Uterus (tissue), 2 donors: ENCODE results near the gene NUP88.

Experiments used
- POLR2A ChIP-seq, 2 donors: fragments of 450-650 bp; IDR thresholded peaks; one replicate each; pipeline ENCODE4 v1.6.1; 2016; ENCODE audit warnings: antibody characterized with exemption in 2 of 2, mild to moderate bottlenecking in 1 of 2, moderate library complexity in 1 of 2
- TF ChIP-seq, protein P1 (sequence below), 4 experiments: fragments of 200-600 bp in 2 of 4; fragments of 450-650 bp in 2 of 4; sonication (generic) in 2 of 4; IDR thresholded peaks; one replicate each; pipeline ENCODE4 v1.5.1; 2016 to 2019; ENCODE audit warnings: antibody characterized with exemption in 4 of 4, mild to moderate bottlenecking in 2 of 4, moderate library complexity in 1 of 4

- TF ChIP-seq, protein P1, sequence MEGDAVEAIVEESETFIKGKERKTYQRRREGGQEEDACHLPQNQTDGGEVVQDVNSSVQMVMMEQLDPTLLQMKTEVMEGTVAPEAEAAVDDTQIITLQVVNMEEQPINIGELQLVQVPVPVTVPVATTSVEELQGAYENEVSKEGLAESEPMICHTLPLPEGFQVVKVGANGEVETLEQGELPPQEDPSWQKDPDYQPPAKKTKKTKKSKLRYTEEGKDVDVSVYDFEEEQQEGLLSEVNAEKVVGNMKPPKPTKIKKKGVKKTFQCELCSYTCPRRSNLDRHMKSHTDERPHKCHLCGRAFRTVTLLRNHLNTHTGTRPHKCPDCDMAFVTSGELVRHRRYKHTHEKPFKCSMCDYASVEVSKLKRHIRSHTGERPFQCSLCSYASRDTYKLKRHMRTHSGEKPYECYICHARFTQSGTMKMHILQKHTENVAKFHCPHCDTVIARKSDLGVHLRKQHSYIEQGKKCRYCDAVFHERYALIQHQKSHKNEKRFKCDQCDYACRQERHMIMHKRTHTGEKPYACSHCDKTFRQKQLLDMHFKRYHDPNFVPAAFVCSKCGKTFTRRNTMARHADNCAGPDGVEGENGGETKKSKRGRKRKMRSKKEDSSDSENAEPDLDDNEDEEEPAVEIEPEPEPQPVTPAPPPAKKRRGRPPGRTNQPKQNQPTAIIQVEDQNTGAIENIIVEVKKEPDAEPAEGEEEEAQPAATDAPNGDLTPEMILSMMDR (IDR thresholded peaks at IDR 0.05) = no peak
- TF ChIP-seq POLR2A (IDR thresholded peaks at IDR 0.05) = no peak
Measured at GRCh38 chr17:5362162-5362811, 57.2 kb downstream of the NUP88 start.
